Activated CD4-positive, alpha-beta T cell treated with anti-CD3 and anti-CD28 coated beads, Interleukin-2, amount 10 ng/mL, durations not matched to agents 24 days and 14 days (primary cell): ENCODE measurements around the gene RRP15. TPM values are rescaled to one million over a fixed set of nuclear protein-coding genes. Genes with fewer than 3 reads are reported as not detected.

Experiments
- DNase-seq: peaks from one replicate; pipeline ENCODE4 v3.0.0; 2022
- H3K27ac Mint-ChIP-seq: one replicate; pipeline ENCODE4 v1.8.0; 2022; ENCODE audit warnings: mild to moderate bottlenecking, mixed read lengths
- H3K27me3 Mint-ChIP-seq: one replicate; pipeline ENCODE4 v1.8.0; 2022; ENCODE audit warnings: mixed read lengths
- H3K36me3 Mint-ChIP-seq: one replicate; pipeline ENCODE4 v1.8.0; 2022; ENCODE audit warnings: low read depth, mild to moderate bottlenecking, mixed read lengths
- H3K4me1 Mint-ChIP-seq: one replicate; pipeline ENCODE4 v1.8.0; 2021; ENCODE audit warnings: mixed read lengths
- H3K4me3 Mint-ChIP-seq: one replicate; pipeline ENCODE4 v1.8.0; 2022; ENCODE audit warnings: mild to moderate bottlenecking, moderate library complexity, mixed read lengths
- H3K9me3 Mint-ChIP-seq: one replicate; pipeline ENCODE4 v1.8.0; 2021; ENCODE audit warnings: mixed read lengths
- intact Hi-C: fragments of 100-400 bp; cut with micrococcal nuclease; formaldehyde crosslinking; loops from one replicate; pipeline ENCODE4 v1.15.1; 2023
- total RNA-seq: library from RNA; stranded (reverse); gene quantifications from 2 replicates; pipeline ENCODE4 v1.2.3, GENCODE V29; 2022

Gene RRP15
- total RNA-seq, 1 donor from 2014 or later, result 44.7 TPM

DNA sequence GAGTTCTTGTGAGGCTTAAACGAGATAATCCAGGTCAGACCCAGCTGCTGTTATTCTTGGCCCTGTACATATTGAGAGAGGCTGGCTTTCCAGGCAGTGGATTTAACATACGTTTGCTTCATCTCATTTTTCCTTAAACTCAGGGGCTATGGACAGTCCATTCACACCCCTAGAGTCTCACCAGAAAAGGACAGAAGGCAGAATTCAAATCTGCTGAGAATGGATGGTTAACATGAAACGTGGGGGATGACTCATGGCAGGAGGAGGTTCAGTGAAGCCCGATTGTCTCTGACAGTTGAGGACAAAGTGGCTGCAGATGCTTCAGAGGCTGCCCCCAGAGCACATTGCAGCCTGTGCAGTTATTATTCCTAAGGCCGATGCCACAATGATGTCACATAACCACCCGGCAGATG lies 99.5 kb downstream of the RRP15 start:
- no peaks in the 10 kb centered on the region for H3K36me3 Mint-ChIP-seq
- no peak overlapping the region for H3K27ac Mint-ChIP-seq

More for the DNA sequence above, 99.5 kb downstream of the RRP15 start:
- Mint-ChIP-seq H3K4me3 (no peak overlapping the region), H3K27me3 (peaks cover 49% of the 10 kb centered on the region), H3K4me1 (no peaks in the 10 kb centered on the region), H3K9me3 (no peaks in the 10 kb centered on the region)
- DNase-seq, result no peak
- intact Hi-C loops, result no loop called here

Other genes with a start within 250 kb of the RRP15 start
- not detected in 2 replicates for gene TGFB2, start 60.0 kb downstream of the RRP15 start, total RNA-seq